ENCODE results near the gene PGS1.

PGS1 gene

GRCh38 chr17:78340183-78340955, 38.1 kb upstream of the PGS1 start:
- no peaks in the 10 kb centered on the region for H3K27me3 ChIP-seq (ENCODE audit: insufficient read depth, low read length)
- H3K4me3 ChIP-seq (ENCODE audit: low read depth, low read length): no peak overlapping the region
- peaks cover 42% of the 10 kb centered on the region for H3K4me1 ChIP-seq (ENCODE audit: control insufficient read depth, insufficient read depth, low read length, unreplicated experiment)
- no peaks in the 10 kb centered on the region for H3K36me3 ChIP-seq (ENCODE audit: insufficient read depth, low read length)
- H3K79me2 ChIP-seq (ENCODE audit: control insufficient read depth, insufficient read depth, low read length, unreplicated experiment): no peaks in the 10 kb centered on the region
- H2AFZ ChIP-seq (ENCODE audit: low read length, unreplicated experiment): no peak overlapping the region
- no peak overlapping the region for H3K27ac ChIP-seq (ENCODE audit: low read depth, low read length)

- peaks cover 29% of the 10 kb centered on the region for H3K4me1 ChIP-seq (ENCODE audit: control insufficient read depth, insufficient read depth, low read length, unreplicated experiment)
- H2AFZ ChIP-seq (ENCODE audit: low read length, unreplicated experiment): peak overlapping the region; percentile 76
- H3K27ac ChIP-seq (ENCODE audit: low read depth, low read length): peak overlapping the region; percentile 95
- H3K79me2 ChIP-seq (ENCODE audit: control insufficient read depth, insufficient read depth, low read length, unreplicated experiment): no peaks in the 10 kb centered on the region
- peak overlapping the region; percentile 71 for H3K4me3 ChIP-seq (ENCODE audit: low read depth, low read length)
- H3K36me3 ChIP-seq (ENCODE audit: insufficient read depth, low read length): no peaks in the 10 kb centered on the region
- H3K27me3 ChIP-seq (ENCODE audit: insufficient read depth, low read length): no peaks in the 10 kb centered on the region
Measured at GRCh38 chr17:78341559-78342448, 36.6 kb upstream of the PGS1 start.

DNA sequence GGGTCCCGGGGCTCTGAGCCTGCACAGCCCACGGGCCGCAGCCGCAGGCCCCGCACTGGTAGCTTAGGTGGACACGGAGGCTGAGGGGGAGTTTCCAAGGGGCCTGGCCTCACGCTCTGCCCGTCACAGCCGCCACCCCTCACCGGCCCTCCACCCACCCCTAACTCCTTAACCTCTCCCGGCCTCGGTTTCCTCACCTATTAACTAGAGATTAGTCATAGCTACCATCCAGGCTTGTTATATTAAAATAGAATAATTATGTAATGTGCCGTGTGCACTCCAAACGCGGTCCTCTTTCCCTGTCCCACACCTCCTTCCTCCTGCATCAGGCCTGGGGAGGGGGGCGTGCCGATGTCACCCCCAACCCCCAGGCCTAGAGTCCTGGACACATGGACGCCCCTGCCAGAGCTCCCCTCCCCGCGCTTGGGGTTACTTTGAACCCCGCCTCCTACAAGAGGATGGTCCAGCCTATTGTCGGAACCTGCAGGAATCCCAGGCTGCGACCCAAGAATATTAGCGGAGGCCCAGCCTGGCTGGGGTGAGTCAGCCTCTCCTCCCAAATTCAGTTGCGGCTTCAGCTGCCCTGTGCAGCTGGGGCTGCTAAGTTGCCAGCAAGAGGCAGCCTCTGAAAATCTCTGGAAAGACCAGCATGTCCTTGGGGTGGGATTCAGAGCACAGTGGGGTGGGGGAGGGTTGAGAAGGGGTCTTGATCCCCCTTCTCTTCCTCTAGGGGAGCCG, 35.8 kb upstream of the PGS1 start:
- no peak overlapping the region for H2AFZ ChIP-seq (ENCODE audit: low read length, unreplicated experiment)
- peak overlapping the region; percentile 95 for H3K27ac ChIP-seq (ENCODE audit: low read depth, low read length)
- peaks cover 24% of the 10 kb centered on the region for H3K4me1 ChIP-seq (ENCODE audit: control insufficient read depth, insufficient read depth, low read length, unreplicated experiment)
- H3K4me3 ChIP-seq (ENCODE audit: low read depth, low read length): peak overlapping the region; percentile 71
- H3K27me3 ChIP-seq (ENCODE audit: insufficient read depth, low read length): no peaks in the 10 kb centered on the region
- H3K36me3 ChIP-seq (ENCODE audit: insufficient read depth, low read length): no peaks in the 10 kb centered on the region
- no peaks in the 10 kb centered on the region for H3K79me2 ChIP-seq (ENCODE audit: control insufficient read depth, insufficient read depth, low read length, unreplicated experiment)

GRCh38 chr17:78343187-78343542, 35.3 kb upstream of the PGS1 start:
- Histone ChIP-seq H3K36me3 (ENCODE audit: insufficient read depth, low read length) (no peaks in the 10 kb centered on the region), H3K4me3 (ENCODE audit: low read depth, low read length) (peak overlapping the region; percentile 71), H3K4me1 (ENCODE audit: control insufficient read depth, insufficient read depth, low read length, unreplicated experiment) (peaks cover 20% of the 10 kb centered on the region), H3K79me2 (ENCODE audit: control insufficient read depth, insufficient read depth, low read length, unreplicated experiment) (no peaks in the 10 kb centered on the region), H3K27ac (ENCODE audit: low read depth, low read length) (peak overlapping the region; percentile 95), H2AFZ (ENCODE audit: low read length, unreplicated experiment) (no peak overlapping the region), H3K27me3 (ENCODE audit: insufficient read depth, low read length) (no peaks in the 10 kb centered on the region)

GRCh38 chr17:78343543-78344201, 34.8 kb upstream of the PGS1 start:
- Histone ChIP-seq H3K4me3 (ENCODE audit: low read depth, low read length) (peak overlapping the region; percentile 71), H3K79me2 (ENCODE audit: control insufficient read depth, insufficient read depth, low read length, unreplicated experiment) (no peaks in the 10 kb centered on the region), H3K4me1 (ENCODE audit: control insufficient read depth, insufficient read depth, low read length, unreplicated experiment) (peaks cover 20% of the 10 kb centered on the region), H3K36me3 (ENCODE audit: insufficient read depth, low read length) (no peaks in the 10 kb centered on the region), H2AFZ (ENCODE audit: low read length, unreplicated experiment) (no peak overlapping the region), H3K27me3 (ENCODE audit: insufficient read depth, low read length) (no peaks in the 10 kb centered on the region), H3K27ac (ENCODE audit: low read depth, low read length) (peak overlapping the region; percentile 95)

- no peaks in the 10 kb centered on the region for H3K79me2 ChIP-seq (ENCODE audit: control insufficient read depth, insufficient read depth, low read length, unreplicated experiment)
- H3K4me3 ChIP-seq (ENCODE audit: low read depth, low read length): no peak overlapping the region
- H2AFZ ChIP-seq (ENCODE audit: low read length, unreplicated experiment): no peak overlapping the region
- H3K27ac ChIP-seq (ENCODE audit: low read depth, low read length): no peak overlapping the region
- no peaks in the 10 kb centered on the region for H3K27me3 ChIP-seq (ENCODE audit: insufficient read depth, low read length)
- peaks cover 21% of the 10 kb centered on the region for H3K4me1 ChIP-seq (ENCODE audit: control insufficient read depth, insufficient read depth, low read length, unreplicated experiment)
- H3K36me3 ChIP-seq (ENCODE audit: insufficient read depth, low read length): no peaks in the 10 kb centered on the region
Measured at GRCh38 chr17:78344666-78345065, 33.8 kb upstream of the PGS1 start.

DNA sequence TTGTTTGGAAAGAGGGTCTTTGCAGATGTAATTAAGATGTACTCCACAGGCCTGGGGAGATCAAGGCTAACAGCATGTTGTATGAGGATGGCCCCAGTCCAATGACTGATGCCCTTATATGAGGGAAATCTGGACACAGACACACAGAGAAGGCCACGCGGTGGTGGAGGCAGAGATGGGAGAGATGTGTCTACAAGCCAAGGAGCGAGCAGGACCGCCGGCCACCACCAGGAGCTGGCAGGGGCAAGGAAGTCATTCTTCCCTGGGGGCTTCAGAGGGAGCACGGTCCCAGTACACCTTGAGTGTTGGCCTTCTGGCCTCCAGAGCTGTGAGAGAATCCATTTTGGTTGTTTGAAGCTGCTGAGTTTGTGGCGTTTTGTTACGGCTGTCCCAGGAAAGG, 33.3 kb upstream of the PGS1 start:
- Histone ChIP-seq H3K79me2 (ENCODE audit: control insufficient read depth, insufficient read depth, low read length, unreplicated experiment) (no peaks in the 10 kb centered on the region), H2AFZ (ENCODE audit: low read length, unreplicated experiment) (no peak overlapping the region), H3K4me3 (ENCODE audit: low read depth, low read length) (no peak overlapping the region), H3K36me3 (ENCODE audit: insufficient read depth, low read length) (no peaks in the 10 kb centered on the region), H3K4me1 (ENCODE audit: control insufficient read depth, insufficient read depth, low read length, unreplicated experiment) (peaks cover 26% of the 10 kb centered on the region), H3K27me3 (ENCODE audit: insufficient read depth, low read length) (no peaks in the 10 kb centered on the region), H3K27ac (ENCODE audit: low read depth, low read length) (no peak overlapping the region)

- peaks cover 33% of the 10 kb centered on the region for H3K4me1 ChIP-seq (ENCODE audit: control insufficient read depth, insufficient read depth, low read length, unreplicated experiment)
- H2AFZ ChIP-seq (ENCODE audit: low read length, unreplicated experiment): no peak overlapping the region
- no peaks in the 10 kb centered on the region for H3K36me3 ChIP-seq (ENCODE audit: insufficient read depth, low read length)
- no peaks in the 10 kb centered on the region for H3K27me3 ChIP-seq (ENCODE audit: insufficient read depth, low read length)
- H3K27ac ChIP-seq (ENCODE audit: low read depth, low read length): no peak overlapping the region
- no peak overlapping the region for H3K4me3 ChIP-seq (ENCODE audit: low read depth, low read length)
- H3K79me2 ChIP-seq (ENCODE audit: control insufficient read depth, insufficient read depth, low read length, unreplicated experiment): no peaks in the 10 kb centered on the region
Measured at GRCh38 chr17:78345791-78346494, 32.5 kb upstream of the PGS1 start.

GRCh38 chr17:78346605-78347250, 31.7 kb upstream of the PGS1 start:
- no peaks in the 10 kb centered on the region for H3K79me2 ChIP-seq (ENCODE audit: control insufficient read depth, insufficient read depth, low read length, unreplicated experiment)

More at GRCh38 chr17:78346605-78347250, 31.7 kb upstream of the PGS1 start:
- H3K4me1 ChIP-seq (ENCODE audit: control insufficient read depth, insufficient read depth, low read length, unreplicated experiment): peaks cover 38% of the 10 kb centered on the region
- no peaks in the 10 kb centered on the region for H3K36me3 ChIP-seq (ENCODE audit: insufficient read depth, low read length)
- H3K27ac ChIP-seq (ENCODE audit: low read depth, low read length): no peak overlapping the region
- no peaks in the 10 kb centered on the region for H3K27me3 ChIP-seq (ENCODE audit: insufficient read depth, low read length)
- no peak overlapping the region for H3K4me3 ChIP-seq (ENCODE audit: low read depth, low read length)
- no peak overlapping the region for H2AFZ ChIP-seq (ENCODE audit: low read length, unreplicated experiment)

All from ACC112 (cell line).